Measurements from ENCODE around the gene CDH22. TPM values are rescaled to one million over a fixed set of nuclear protein-coding genes. Genes with fewer than 3 reads are reported as not detected.

Gene CDH22
- total RNA-seq, 1 donor from 2014 or later = not detected

- no peak for TF ChIP-seq CTCF (IDR thresholded peaks at IDR 0.05)
- no peak for DNase-seq (ENCODE audit: low spot score in 2 of 2)
- Histone ChIP-seq H3K36me3 (no peaks in the 10 kb centered on the region), H3K27ac (no peak overlapping the region), H3K27me3 (no peaks in the 10 kb centered on the region), H3K4me3 (no peak overlapping the region), H3K4me1 (no peaks in the 10 kb centered on the region), H3K9me3 (no peaks in the 10 kb centered on the region)
- intact Hi-C loops (cut with DNase I) = no loop called here
These were observed 81.0 kb downstream of the CDH22 start for GRCh38 chr20:46227272-46227767.

- Histone ChIP-seq H3K4me1 (no peaks in the 10 kb centered on the region), H3K9me3 (no peaks in the 10 kb centered on the region), H3K27me3 (no peaks in the 10 kb centered on the region), H3K4me3 (no peak overlapping the region), H3K27ac (no peak overlapping the region), H3K36me3 (no peaks in the 10 kb centered on the region)
- TF ChIP-seq CTCF (IDR thresholded peaks at IDR 0.05) = no peak
- intact Hi-C loops (cut with DNase I) = no loop called here
- DNase-seq (ENCODE audit: low spot score in 2 of 2) = no peak
These were observed 81.7 kb downstream of the CDH22 start for GRCh38 chr20:46226602-46227001.

GRCh38 chr20:46222521-46223007 lies 85.7 kb downstream of the CDH22 start:
- TF ChIP-seq CTCF (IDR thresholded peaks at IDR 0.05) = no peak
- DNase-seq (ENCODE audit: low spot score in 2 of 2) = no peak
- Histone ChIP-seq H3K4me1 (no peaks in the 10 kb centered on the region), H3K27me3 (no peaks in the 10 kb centered on the region), H3K9me3 (no peaks in the 10 kb centered on the region), H3K4me3 (no peak overlapping the region), H3K27ac (no peak overlapping the region), H3K36me3 (no peaks in the 10 kb centered on the region)
- intact Hi-C loops (cut with DNase I) = no loop called here

- Histone ChIP-seq H3K27ac (no peak overlapping the region), H3K9me3 (no peaks in the 10 kb centered on the region), H3K27me3 (no peaks in the 10 kb centered on the region), H3K4me1 (no peaks in the 10 kb centered on the region), H3K4me3 (no peak overlapping the region), H3K36me3 (no peaks in the 10 kb centered on the region)
- intact Hi-C loops (cut with DNase I) = no loop called here
- no peak for TF ChIP-seq CTCF (IDR thresholded peaks at IDR 0.05)
- DNase-seq (ENCODE audit: low spot score in 2 of 2) = no peak
These were observed 87.0 kb downstream of the CDH22 start for GRCh38 chr20:46221256-46221833.

- no peaks in the 10 kb centered on the region for H3K27me3 ChIP-seq
- DNase-seq (ENCODE audit: low spot score in 2 of 2) = no peak
- H3K4me3 ChIP-seq = no peak overlapping the region
- no peaks in the 10 kb centered on the region for H3K9me3 ChIP-seq
- no peaks in the 10 kb centered on the region for H3K36me3 ChIP-seq
- TF ChIP-seq CTCF (IDR thresholded peaks at IDR 0.05) = no peak
- H3K27ac ChIP-seq = no peak overlapping the region
- intact Hi-C loops (cut with DNase I) = no loop called here
- no peaks in the 10 kb centered on the region for H3K4me1 ChIP-seq
These were observed 87.7 kb downstream of the CDH22 start for GRCh38 chr20:46220455-46221207.

Measured in ascending aorta (tissue), 2 donors.